ENCODE data around the gene MRPS25.

The MRPS25 gene

DNA sequence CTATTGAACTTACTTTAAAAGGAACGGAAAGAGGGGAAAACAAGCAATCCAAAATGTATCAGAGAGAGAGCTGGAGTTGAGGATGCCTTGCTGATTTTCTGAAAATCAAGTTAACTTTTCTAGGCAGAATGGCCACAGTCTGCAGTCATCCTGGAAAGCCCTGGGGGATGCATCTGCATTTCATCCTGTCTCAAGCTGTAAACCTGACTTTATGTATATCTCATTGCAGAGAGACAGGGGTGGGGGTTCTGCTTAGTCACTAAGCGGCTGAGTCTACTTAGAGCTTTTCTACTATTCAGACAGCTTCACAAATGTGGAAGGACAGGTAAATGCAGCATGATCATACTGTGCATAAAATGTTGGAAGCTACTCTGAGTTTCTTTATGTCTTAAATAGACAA is 41.4 kb downstream of the MRPS25 start:
- TF ChIP-seq, protein P1, sequence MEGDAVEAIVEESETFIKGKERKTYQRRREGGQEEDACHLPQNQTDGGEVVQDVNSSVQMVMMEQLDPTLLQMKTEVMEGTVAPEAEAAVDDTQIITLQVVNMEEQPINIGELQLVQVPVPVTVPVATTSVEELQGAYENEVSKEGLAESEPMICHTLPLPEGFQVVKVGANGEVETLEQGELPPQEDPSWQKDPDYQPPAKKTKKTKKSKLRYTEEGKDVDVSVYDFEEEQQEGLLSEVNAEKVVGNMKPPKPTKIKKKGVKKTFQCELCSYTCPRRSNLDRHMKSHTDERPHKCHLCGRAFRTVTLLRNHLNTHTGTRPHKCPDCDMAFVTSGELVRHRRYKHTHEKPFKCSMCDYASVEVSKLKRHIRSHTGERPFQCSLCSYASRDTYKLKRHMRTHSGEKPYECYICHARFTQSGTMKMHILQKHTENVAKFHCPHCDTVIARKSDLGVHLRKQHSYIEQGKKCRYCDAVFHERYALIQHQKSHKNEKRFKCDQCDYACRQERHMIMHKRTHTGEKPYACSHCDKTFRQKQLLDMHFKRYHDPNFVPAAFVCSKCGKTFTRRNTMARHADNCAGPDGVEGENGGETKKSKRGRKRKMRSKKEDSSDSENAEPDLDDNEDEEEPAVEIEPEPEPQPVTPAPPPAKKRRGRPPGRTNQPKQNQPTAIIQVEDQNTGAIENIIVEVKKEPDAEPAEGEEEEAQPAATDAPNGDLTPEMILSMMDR (IDR thresholded peaks at IDR 0.05; ENCODE audit: borderline replicate concordance, control extremely low read depth, extremely low read depth, insufficient read depth, missing control alignments) = no peak
- in situ Hi-C loops (cut with MboI; ENCODE audit: low sequenced_read_pairs, unreplicated experiment) = no loop called here
- no peak for DNase-seq (ENCODE audit: low spot score)

DNA sequence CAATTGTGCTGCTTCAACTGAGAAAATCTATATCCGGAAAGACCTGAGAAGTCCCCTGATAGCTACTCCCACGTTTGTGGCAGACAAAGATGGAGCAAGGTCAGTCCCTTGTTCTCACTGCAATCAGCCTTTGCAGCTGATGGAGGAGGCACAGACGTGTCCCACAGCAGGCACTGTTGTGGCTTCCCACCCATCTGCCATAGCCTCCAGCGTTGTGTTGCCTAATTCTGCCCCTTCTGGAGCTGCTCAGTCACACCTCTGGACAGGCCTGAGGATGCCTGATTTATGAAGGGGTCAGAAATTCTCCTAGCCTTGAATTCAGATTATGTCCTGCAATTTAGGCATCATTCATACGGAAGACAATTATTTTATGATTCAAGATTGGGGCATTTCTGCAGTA is 41.9 kb downstream of the MRPS25 start:
- in situ Hi-C loops (cut with MboI; ENCODE audit: low sequenced_read_pairs, unreplicated experiment) = no loop called here
- DNase-seq (ENCODE audit: low spot score) = no peak
- TF ChIP-seq, protein P1 (IDR thresholded peaks at IDR 0.05; ENCODE audit: borderline replicate concordance, control extremely low read depth, extremely low read depth, insufficient read depth, missing control alignments) = no peak

DNA sequence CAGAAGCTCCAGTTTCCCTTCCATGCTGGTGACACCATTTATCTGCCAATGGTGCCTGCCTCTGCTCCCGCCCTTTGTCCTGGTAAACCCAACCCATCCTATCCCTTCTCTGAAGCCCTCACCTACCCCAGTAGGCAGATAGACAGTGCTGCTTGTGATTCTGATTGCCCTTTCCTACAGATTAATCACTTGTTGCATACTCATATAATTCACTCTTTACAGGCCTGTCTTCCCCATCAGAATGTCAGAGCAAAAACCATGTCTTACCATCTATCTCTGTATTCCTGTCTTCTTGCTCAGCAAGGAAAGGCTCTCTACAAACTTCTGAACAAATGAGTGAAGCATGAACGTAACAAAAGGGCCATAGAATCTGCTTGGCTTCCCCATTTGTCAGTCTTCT is 47.9 kb downstream of the MRPS25 start:
- no peak for DNase-seq (ENCODE audit: low spot score)
- in situ Hi-C loops (cut with MboI; ENCODE audit: low sequenced_read_pairs, unreplicated experiment) = no loop called here
- TF ChIP-seq, protein P1 (IDR thresholded peaks at IDR 0.05; ENCODE audit: borderline replicate concordance, control extremely low read depth, extremely low read depth, insufficient read depth, missing control alignments) = no peak

DNA sequence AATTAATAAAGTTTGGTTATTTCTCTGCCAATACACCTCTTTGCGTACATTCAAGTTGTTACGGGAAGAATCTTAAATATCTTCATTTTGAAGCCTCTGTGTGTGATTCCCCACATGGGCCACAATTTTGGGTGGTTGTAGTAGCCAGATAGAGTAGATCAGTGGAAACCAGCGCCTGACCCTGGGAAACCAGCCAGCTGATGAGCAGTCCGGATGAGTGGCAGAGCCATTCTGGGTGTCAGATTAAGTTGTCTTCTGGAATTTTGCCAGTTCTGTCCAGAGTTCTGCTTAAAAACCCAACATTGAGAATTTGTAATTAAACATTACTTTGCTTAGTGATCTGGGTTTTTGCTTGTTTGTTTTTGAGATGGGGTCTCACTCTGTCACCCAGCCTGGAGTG is 49.7 kb downstream of the MRPS25 start:
- DNase-seq (ENCODE audit: low spot score) = no peak
- in situ Hi-C loops (cut with MboI; ENCODE audit: low sequenced_read_pairs, unreplicated experiment) = no loop called here
- TF ChIP-seq, protein P1 (IDR thresholded peaks at IDR 0.05; ENCODE audit: borderline replicate concordance, control extremely low read depth, extremely low read depth, insufficient read depth, missing control alignments) = no peak

DNA sequence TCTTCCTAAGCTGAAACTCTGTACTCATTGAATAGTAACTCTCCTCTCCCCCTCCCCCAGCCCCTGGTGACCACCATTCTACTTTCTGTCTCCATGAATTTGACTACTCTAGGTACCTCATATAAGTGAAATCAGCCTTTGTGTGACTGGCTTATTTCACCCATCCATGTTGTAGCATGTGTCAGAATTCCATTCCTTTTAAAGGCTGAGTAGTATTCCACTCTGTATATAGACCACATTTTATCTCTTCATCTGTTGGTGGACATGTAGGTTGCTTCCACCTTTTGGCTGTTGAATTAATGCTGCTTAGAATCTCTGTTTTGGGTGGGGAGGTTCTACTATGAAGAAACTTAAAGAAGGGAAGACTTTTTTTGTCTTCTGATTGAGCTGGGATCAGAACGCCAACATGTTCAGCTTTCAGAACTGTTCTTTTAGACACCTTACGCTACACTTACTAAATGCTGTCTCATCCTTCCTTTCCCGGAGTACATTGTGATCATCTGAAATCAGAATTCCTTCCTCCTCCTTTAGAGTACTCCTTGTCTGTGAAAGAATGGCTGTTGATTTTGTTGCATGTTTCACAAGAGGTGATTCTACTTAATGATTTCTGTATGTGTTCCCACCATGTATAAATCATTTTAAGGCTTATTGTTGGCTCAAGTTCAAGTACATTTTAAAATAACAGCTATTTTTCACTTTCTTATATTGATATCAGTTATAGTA is 50.3 kb downstream of the MRPS25 start:
- DNase-seq (ENCODE audit: low spot score) = no peak
- TF ChIP-seq, protein P1 (IDR thresholded peaks at IDR 0.05; ENCODE audit: borderline replicate concordance, control extremely low read depth, extremely low read depth, insufficient read depth, missing control alignments) = no peak
- in situ Hi-C loops (cut with MboI; ENCODE audit: low sequenced_read_pairs, unreplicated experiment) = no loop called here

DNA sequence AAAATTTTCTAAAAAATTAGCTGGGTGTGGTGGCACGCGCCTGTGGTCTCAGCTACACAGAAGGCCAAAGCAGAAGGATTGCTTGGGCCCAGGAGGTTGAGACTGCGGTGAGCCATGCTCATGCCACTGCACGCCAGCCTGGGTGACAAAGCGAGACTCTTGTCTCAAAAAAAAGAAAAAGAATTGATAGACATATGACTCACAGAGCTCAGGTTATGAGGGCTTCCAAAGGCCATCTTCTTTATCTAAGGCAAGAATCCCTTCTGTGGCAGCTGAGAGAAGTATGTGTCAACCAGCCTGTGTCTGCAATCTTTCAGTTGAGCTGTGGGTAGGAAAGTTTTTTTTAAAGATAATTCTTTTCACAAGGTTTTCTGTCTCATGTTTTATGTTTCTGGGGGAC is 53.9 kb downstream of the MRPS25 start:
- in situ Hi-C loops (cut with MboI; ENCODE audit: low sequenced_read_pairs, unreplicated experiment) = no loop called here
- TF ChIP-seq, protein P1 (IDR thresholded peaks at IDR 0.05; ENCODE audit: borderline replicate concordance, control extremely low read depth, extremely low read depth, insufficient read depth, missing control alignments) = no peak
- DNase-seq (ENCODE audit: low spot score) = no peak
